ENCODE results near the gene PTPN5. TPM values are rescaled to one million over a fixed set of nuclear protein-coding genes. Genes with fewer than 3 reads are reported as not detected.

The PTPN5 gene
- total and polyA plus RNA-seq, 8 donors = 0.19 to 2.9 (median 0.38) TPM; not detected in 3

GRCh38 chr11:18761144-18761543 lies 30.5 kb downstream of the PTPN5 start:
- WGBS, 5 donors = 73 to 90% (median 83%) methylated on average over 2 to 3 of the region's 3 CpGs
- TF ChIP-seq CTCF (IDR thresholded peaks at IDR 0.05) (no peak), POLR2AphosphoS5 (IDR thresholded peaks at IDR 0.05) (no peak), POLR2A (IDR thresholded peaks at IDR 0.05) (no peak), EP300 (IDR thresholded peaks at IDR 0.05) (no peak)

GRCh38 chr11:18757811-18758210 lies 33.8 kb downstream of the PTPN5 start:
- H3K4me3 ChIP-seq = no peak overlapping the region
- H3K27ac ChIP-seq = no peak overlapping the region
- 15 to 30% (median 18%) methylated on average over 3 of the region's 3 CpGs for whole genome bisulfite sequencing, 5 donors
- no peak for TF ChIP-seq POLR2A (IDR thresholded peaks at IDR 0.05)
- no peak for TF ChIP-seq EP300 (IDR thresholded peaks at IDR 0.05)
- no peaks in the 10 kb centered on the region for H3K4me1 ChIP-seq
- DNase-seq = no peak
- intact Hi-C loops (cut with DNase I; ENCODE audit: low total_unique reads) = no loop called here
- H3K27me3 ChIP-seq = no peaks in the 10 kb centered on the region
- H3K9me3 ChIP-seq = no peaks in the 10 kb centered on the region
- H3K36me3 ChIP-seq = no peaks in the 10 kb centered on the region

More at GRCh38 chr11:18761144-18761543, 30.5 kb downstream of the PTPN5 start:
- no peaks in the 10 kb centered on the region for H3K9me3 ChIP-seq
- H3K4me1 ChIP-seq = no peaks in the 10 kb centered on the region
- H3K36me3 ChIP-seq = no peaks in the 10 kb centered on the region
- no peak overlapping the region for H3K27ac ChIP-seq
- H3K27me3 ChIP-seq = peaks cover 0 to 4% (median 0%) of the 10 kb centered on the region in 3 donors
- H3K4me3 ChIP-seq = no peak overlapping the region
- no peak for DNase-seq
- intact Hi-C loops (cut with DNase I; ENCODE audit: low total_unique reads) = no loop called here

- Histone ChIP-seq H3K27me3 (no peaks in the 10 kb centered on the region), H3K9me3 (no peaks in the 10 kb centered on the region), H3K4me3 (no peak overlapping the region), H3K36me3 (no peaks in the 10 kb centered on the region), H3K4me1 (no peaks in the 10 kb centered on the region), H3K27ac (no peak overlapping the region)
- TF ChIP-seq CTCF (IDR thresholded peaks at IDR 0.05) (no peak), POLR2AphosphoS5 (IDR thresholded peaks at IDR 0.05) (no peak), EP300 (IDR thresholded peaks at IDR 0.05) (no peak), POLR2A (IDR thresholded peaks at IDR 0.05) (no peak)
- DNase-seq = no peak
- intact Hi-C loops (cut with DNase I; ENCODE audit: low total_unique reads) = no loop called here
- WGBS, 5 donors = 80 to 92% (median 86%) methylated on average over 2 of the region's 2 CpGs
Observed at GRCh38 chr11:18756889-18757288, 34.7 kb downstream of the PTPN5 start.

GRCh38 chr11:18754308-18754707 lies 37.3 kb downstream of the PTPN5 start:
- WGBS, 5 donors = 37 to 73% (median 45%) methylated on average over 5 of the region's 5 CpGs
- TF ChIP-seq POLR2A (IDR thresholded peaks at IDR 0.05) = no peak
- no peak for TF ChIP-seq EP300 (IDR thresholded peaks at IDR 0.05)
- no peak for TF ChIP-seq CTCF (IDR thresholded peaks at IDR 0.05)
- TF ChIP-seq POLR2AphosphoS5 (IDR thresholded peaks at IDR 0.05) = no peak
- Histone ChIP-seq H3K4me1 (no peaks in the 10 kb centered on the region), H3K36me3 (no peaks in the 10 kb centered on the region), H3K4me3 (no peak overlapping the region), H3K27ac (no peak overlapping the region), H3K9me3 (no peaks in the 10 kb centered on the region), H3K27me3 (peaks cover 0 to 14% (median 0%) of the 10 kb centered on the region in 3 donors)
- intact Hi-C loops (cut with DNase I; ENCODE audit: low total_unique reads) = no loop called here
- no peak for DNase-seq

GRCh38 chr11:18752502-18752901 lies 39.1 kb downstream of the PTPN5 start:
- no peaks in the 10 kb centered on the region for H3K36me3 ChIP-seq
- intact Hi-C loops (cut with DNase I; ENCODE audit: low total_unique reads) = no loop called here
- 30 to 54% (median 32%) methylated on average over 3 of the region's 3 CpGs for WGBS, 5 donors
- no peaks in the 10 kb centered on the region for H3K9me3 ChIP-seq
- no peak overlapping the region for H3K27ac ChIP-seq
- peaks cover 0 to 14% (median 0%) of the 10 kb centered on the region in 3 donors for H3K27me3 ChIP-seq
- no peak for DNase-seq
- no peak overlapping the region for H3K4me3 ChIP-seq
- H3K4me1 ChIP-seq = no peaks in the 10 kb centered on the region
- TF ChIP-seq CTCF (IDR thresholded peaks at IDR 0.05) = no peak
- TF ChIP-seq EP300 (IDR thresholded peaks at IDR 0.05) = no peak
- TF ChIP-seq POLR2AphosphoS5 (IDR thresholded peaks at IDR 0.05) = no peak
- TF ChIP-seq POLR2A (IDR thresholded peaks at IDR 0.05) = no peak
